DMS 273 (cell line): Measurements from ENCODE around the gene DIAPH1.

Source experiments
- DNase-seq: peaks from one replicate; lab custom pipeline; 2025; ENCODE audit not compliant: unreplicated experiment; lab: John Stamatoyannopoulos, UW

DIAPH1 gene

DNA sequence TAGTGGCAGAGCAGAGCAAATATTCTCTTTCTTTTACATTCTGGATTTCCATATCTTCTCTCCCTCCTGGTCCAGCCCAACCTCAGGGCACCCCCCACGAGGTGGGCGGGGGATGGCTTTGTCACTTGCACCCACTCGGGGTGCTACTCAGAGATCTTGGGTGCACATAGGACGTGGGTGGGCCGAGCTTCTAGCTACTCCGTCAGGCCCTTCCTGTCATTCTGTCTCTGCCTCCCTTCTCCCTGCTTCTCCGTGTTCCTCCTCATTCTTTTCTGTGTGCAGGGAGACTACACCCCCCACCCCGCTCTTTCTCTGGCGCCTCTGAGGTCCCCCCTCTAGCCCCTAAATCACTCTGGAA lies 110.4 kb downstream of the DIAPH1 start:
- no peak for DNase-seq

GRCh38 chr5:141507387-141508091 lies 111.3 kb downstream of the DIAPH1 start:
- no peak for DNase-seq

- no peak for DNase-seq
Observed at GRCh38 chr5:141506381-141507155, 112.2 kb downstream of the DIAPH1 start.

DNA sequence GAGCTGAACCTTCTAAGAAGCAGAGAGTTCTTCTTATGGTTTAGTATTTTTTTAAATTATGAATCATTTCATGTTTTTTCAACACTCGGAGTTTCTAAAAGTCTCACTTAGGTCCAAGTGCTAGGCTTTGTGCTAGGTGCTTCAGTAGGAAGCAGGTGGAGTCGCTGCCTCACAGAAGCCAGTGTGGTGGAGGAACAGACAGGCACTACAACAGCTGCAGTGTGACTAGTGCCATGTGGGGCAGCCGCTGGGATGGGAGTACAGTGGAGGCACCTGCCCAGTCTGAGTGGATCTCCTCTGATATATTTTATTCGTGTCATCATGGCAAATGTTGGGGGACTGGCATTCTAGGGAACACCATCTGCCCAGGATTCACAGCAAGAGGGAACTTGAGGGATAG lies 114.6 kb downstream of the DIAPH1 start:
- DNase-seq, result peak; percentile 39

DNA sequence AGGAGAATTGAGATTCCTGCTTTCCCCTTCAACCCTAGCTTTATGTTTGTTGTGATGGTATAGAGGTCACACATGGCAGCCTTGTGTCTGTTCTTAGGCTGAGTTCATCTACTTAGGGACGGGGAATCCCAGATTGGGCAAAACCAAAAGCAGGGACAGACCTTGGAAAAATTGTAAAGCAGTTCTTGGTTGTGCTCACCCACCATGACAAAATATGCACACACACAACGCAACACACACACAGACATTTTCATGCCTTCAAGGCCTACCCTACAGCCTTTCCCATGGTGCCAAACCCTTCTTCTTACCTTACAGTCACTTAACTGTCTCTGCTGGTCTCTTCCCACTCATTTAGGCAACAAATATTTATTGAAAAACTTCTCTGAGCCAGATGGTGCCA lies 115.1 kb downstream of the DIAPH1 start:
- peak; percentile 21 for DNase-seq

GRCh38 chr5:141501761-141502160 lies 117.0 kb downstream of the DIAPH1 start:
- no peak for DNase-seq

DNA sequence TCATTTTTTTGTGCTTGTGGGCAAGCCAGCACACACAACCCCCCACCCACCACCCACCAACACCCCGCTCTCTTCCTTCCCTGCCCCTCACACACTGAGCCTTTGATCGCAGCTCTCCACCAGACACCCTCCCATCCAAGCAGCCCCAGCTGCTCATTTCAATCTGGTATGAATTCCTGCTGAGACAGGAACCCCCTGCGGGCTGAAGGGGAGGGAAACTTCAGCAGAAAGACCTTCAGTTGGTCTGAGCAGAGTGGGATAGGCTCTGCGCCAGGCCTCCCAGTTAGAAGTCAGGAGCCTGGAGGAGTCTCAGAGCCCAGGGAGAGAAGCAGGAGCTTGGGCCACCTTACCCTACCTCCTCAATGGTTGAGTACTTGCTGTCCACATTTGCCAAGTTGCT lies 122.8 kb downstream of the DIAPH1 start:
- DNase-seq, result peak; percentile 60

GRCh38 chr5:141495453-141495811 lies 123.4 kb downstream of the DIAPH1 start:
- DNase-seq, result no peak

GRCh38 chr5:141494761-141495452 lies 123.9 kb downstream of the DIAPH1 start:
- no peak for DNase-seq

GRCh38 chr5:141493500-141494422 lies 125.0 kb downstream of the DIAPH1 start:
- DNase-seq, result no peak

DNA sequence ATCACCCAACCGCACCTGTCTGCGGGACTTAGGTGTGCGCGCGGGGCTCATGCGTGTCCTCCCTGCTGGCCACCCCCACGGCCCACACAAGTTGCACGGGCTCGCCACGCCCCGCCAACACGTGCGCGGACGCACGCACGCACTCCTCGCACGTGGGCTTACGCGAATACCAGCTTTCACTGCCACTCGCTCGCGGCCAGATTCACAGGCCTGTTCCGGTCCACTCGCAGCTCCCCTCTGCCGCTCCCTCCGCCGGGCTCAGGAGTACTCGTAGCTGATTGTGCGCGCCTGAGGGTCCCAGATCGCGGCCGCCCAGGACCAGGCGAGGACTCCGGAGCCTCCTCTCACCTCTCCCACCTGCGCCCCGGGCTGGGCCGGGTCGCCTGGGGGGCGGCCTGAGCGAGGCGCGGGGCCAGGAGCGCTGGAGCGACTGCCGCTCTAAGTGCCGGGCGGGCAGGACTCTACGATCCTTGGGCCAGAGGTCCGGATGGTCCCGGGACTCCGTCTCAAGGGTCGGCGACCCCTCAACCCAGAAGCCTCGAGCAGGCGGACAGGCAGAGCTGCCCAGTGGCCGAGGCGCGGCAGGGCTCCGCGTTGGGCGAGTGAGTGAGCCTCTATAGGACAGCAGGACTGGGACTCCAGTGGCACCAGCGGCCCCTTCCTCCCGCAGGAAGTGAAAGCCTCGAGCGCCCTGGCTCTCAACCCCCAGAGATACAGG lies 126.5 kb downstream of the DIAPH1 start:
- DNase-seq, result no peak

DNA sequence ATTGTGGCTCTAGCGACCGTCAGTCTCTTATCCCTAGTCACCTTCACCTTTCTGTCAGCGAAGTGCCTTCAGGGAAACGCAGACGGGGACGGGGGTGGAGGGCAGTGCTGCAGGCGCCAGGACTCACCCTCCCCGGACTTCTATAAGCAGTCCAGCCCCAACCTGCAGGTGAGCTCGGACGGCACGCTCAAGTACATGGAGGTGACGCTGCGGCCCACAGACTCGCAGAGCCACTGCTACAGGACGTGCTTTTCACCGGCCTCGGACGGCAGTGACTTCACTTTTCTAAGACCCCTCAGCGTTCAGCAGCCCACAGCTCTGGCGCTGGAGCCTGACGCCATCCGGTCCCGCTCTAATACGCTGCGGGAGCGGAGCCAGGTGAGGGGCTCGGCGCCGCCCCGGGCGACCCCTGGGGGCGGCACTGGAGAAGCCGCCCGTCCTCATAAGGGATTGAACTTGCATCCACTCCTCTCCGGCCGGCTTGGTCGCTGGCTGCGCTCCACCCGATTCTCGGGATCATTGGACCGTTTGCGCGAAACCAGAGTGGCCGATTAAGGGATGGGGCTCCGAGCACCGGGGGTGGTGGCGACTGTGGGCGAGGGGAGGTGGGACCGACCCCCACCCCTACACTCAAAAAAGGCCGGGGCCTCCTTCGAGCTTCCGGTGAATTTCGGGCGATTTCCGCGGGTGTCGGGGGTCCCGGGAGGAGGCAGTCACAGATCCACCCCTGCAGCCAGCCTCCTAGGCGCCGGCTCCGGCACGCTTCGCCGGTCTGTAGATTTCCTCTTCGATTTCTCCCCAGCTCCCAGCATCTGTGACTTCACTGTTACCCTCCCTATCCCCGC lies 127.3 kb downstream of the DIAPH1 start:
- no peak for DNase-seq

- no peak for DNase-seq
Observed at GRCh38 chr5:141490771-141491170, 128.0 kb downstream of the DIAPH1 start.

DNA sequence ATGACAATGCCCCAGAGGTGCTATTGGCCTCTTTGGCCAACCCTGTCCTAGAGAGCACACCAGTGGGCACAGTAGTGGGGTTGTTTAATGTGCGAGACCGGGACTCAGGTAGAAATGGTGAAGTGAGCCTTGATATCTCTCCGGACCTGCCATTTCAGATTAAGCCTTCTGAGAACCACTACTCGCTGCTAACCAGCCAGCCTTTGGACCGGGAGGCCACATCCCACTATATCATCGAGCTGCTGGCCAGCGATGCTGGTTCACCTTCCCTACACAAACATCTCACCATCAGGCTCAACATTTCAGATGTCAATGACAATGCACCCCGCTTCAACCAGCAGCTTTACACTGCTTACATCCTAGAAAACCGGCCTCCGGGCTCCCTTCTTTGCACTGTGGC lies 128.5 kb downstream of the DIAPH1 start:
- no peak for DNase-seq

DNA sequence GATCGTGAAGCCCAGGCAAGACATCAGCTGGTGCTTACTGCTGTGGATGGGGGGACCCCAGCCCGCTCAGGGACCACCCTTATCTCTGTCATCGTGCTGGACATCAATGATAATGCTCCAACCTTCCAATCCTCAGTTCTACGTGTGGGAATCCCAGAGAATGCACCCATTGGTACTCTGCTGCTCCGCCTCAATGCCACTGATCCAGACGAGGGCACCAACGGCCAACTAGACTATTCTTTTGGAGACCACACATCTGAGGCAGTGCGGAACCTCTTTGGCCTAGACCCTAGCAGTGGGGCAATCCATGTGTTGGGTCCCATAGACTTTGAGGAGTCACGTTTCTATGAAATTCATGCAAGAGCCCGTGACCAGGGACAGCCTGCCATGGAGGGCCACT lies 129.0 kb downstream of the DIAPH1 start:
- DNase-seq, result no peak

DNA sequence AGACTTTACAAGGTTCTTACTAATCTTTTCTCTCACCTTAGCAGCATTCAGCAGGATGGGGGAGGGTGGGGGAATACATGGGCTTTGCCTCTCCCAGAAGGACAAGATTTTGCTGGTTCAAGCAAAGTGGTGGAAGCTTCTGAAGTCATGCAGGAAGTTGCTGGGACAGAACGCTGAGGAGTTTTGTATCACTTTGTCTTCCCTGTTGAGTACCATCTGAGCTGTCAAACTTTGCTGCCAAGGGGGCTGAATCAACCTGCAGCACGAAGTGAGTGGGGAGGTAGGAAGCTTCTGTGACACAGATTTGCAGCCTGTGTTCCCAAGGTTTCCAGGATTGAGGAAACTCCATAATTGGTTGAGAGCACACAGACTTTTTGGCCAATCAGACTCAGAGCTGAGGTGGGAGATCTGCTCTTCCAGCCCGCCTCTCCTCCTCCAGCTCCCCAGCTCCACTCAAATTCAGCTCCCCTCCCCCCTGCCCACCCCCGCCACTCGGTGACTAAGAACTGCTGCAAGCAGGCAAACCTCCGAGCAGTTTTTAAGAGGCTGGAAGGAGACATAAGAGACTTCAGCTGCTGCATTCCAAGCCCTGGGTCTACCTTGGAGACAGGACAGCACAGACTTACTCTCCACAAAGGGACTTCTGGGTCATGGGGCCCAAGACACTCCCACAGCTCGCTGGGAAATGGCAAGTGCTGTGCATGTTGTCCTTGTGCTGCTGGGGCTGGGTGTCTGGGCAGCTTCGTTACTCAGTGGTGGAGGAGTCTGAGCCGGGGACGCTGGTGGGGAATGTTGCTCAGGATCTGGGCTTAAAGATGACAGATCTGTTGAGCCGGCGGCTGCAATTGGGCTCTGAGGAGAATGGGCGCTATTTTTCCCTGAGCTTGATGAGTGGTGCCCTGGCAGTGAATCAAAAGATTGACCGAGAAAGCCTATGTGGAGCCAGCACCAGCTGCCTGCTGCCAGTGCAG lies 129.9 kb downstream of the DIAPH1 start, which contains the start of gene PCDHGC5:
Gene PCDHGC5 (plus strand): TSS at position 491 of the 971 bp plus-strand sequence. CDS start 160 bp downstream, at position 651.
- DNase-seq, result peak; percentile 46

- no peak for DNase-seq
Observed at GRCh38 chr5:141487131-141487530, 131.7 kb downstream of the DIAPH1 start.

- no peak for DNase-seq
Observed at GRCh38 chr5:141486091-141486490, 132.7 kb downstream of the DIAPH1 start.
